PC-9 (cell line): ENCODE data around the gene ACSS2. TPM values are rescaled to one million over a fixed set of nuclear protein-coding genes. Genes with fewer than 3 reads are reported as not detected.

Experiments
- BruUV-seq: library from RNA; stranded (reverse); fragments of 400-500 nt; replicated peaks from 2 replicates; lab custom pipeline; 2021; lab: Mats Ljungman, UMichigan
- CTCF ChIA-PET: fragments of 300-600 bp; sonication (Branson Sonifier 250); formaldehyde crosslinking; loops from one replicate; lab custom pipeline; 2022; ENCODE audit warnings: antibody characterized with exemption; lab: Charles Lee
- POLR2A ChIA-PET: fragments of 300-600 bp; sonication (Branson Sonifier 250); formaldehyde crosslinking; loops from one replicate; lab custom pipeline; 2022; ENCODE audit warnings: antibody characterized with exemption; ENCODE audit not compliant: unreplicated experiment; lab: Charles Lee
- DNase-seq, 2 experiments: peaks; one replicate each; pipeline versions ENCODE4 v3.0.0 to v3.0.0-alpha.2; 2015 to 2022; ENCODE audit warnings: mixed read lengths in 1 of 2
- H2AFZ ChIP-seq: fragments of 200-600 bp; sonication (generic); 2 replicates; pipeline ENCODE4 v1.8.1; 2017; ENCODE audit warnings: antibody characterized with exemption
- H3F3A ChIP-seq: fragments of 200-600 bp; sonication (generic); 2 replicates; pipeline ENCODE4 v1.8.1; 2017; ENCODE audit warnings: antibody characterized with exemption, mild to moderate bottlenecking, low read depth; ENCODE audit not compliant: insufficient read depth
- H3K27ac ChIP-seq: fragments of 200-600 bp; sonication (generic); 2 replicates; pipeline ENCODE4 v1.6.1; 2016; ENCODE audit warnings: mixed run types
- H3K27me3 ChIP-seq: fragments of 200-600 bp; sonication (generic); 2 replicates; pipeline ENCODE4 v1.6.1; 2016; ENCODE audit warnings: low read depth, mixed run types; ENCODE audit not compliant: insufficient read depth
- H3K36me3 ChIP-seq: fragments of 200-600 bp; sonication (generic); 2 replicates; pipeline ENCODE4 v1.6.1; 2016; ENCODE audit warnings: low read depth, mixed run types
- H3K4me1 ChIP-seq: fragments of 200-600 bp; sonication (generic); replicated peaks from 2 replicates; pipeline ENCODE4 v1.6.1; 2016; ENCODE audit warnings: mixed run types; ENCODE audit not compliant: insufficient read depth
- H3K4me2 ChIP-seq: fragments of 200-600 bp; sonication (generic); 2 replicates; pipeline ENCODE4 v1.6.1; 2017; ENCODE audit warnings: mixed run types
- H3K4me3 ChIP-seq: fragments of 200-600 bp; sonication (generic); 2 replicates; pipeline ENCODE4 v1.6.1; 2016; ENCODE audit warnings: mixed run types
- H3K79me2 ChIP-seq: fragments of 200-600 bp; sonication (generic); 2 replicates; pipeline ENCODE4 v1.6.1; 2017; ENCODE audit warnings: low read depth, mixed run types
- H3K9me2 ChIP-seq: fragments of 200-600 bp; sonication (generic); 2 replicates; pipeline ENCODE4 v1.8.1; 2017; ENCODE audit warnings: mild to moderate bottlenecking; ENCODE audit not compliant: insufficient read depth
- H3K9me3 ChIP-seq: fragments of 200-600 bp; sonication (generic); 2 replicates; pipeline ENCODE4 v1.8.1; 2016; ENCODE audit warnings: low read depth; ENCODE audit not compliant: insufficient read depth
- H4K20me1 ChIP-seq: fragments of 200-600 bp; sonication (generic); 2 replicates; pipeline ENCODE4 v1.8.1; 2017; ENCODE audit not compliant: insufficient read depth
- CTCF ChIP-seq: fragments of 200-600 bp; sonication (generic); conservative IDR thresholded peaks from 2 replicates; pipeline ENCODE4 v1.6.1; 2017; ENCODE audit warnings: mixed run types, antibody characterized with exemption, mild to moderate bottlenecking, moderate library complexity
- EZH2 ChIP-seq: fragments of 200-600 bp; sonication (generic); IDR thresholded peaks from 2 replicates; pipeline ENCODE4 v1.8.0; 2017; ENCODE audit warnings: antibody characterized with exemption, low read depth
- intact Hi-C: fragments of 100-400 bp; cut with micrococcal nuclease; formaldehyde crosslinking; loops from one replicate; pipeline ENCODE4 v1.10.0; 2022; ENCODE audit not compliant: unreplicated experiment
- total RNA-seq: library from RNA; stranded (reverse); gene quantifications from 2 replicates; pipeline ENCODE4 v1.2.3, GENCODE V29; 2021

ACSS2 gene
- total RNA-seq, 1 experiment from 2014 or later = 108 TPM

GRCh38 chr20:34872622-34873224 is 3.7 kb upstream of the ACSS2 start, which contains the start of gene GGT7:
Gene GGT7 (minus strand): TSS chr20:34872856. CDS start chr20:34872815, 41 bp downstream.
- intact Hi-C loops = loop anchor here (5.0 to 10.0 kb wide), 2 partner anchors 40 to 112 kb away; no protein-coding TSS in a partner anchor
- no peak within 1 kb of the TSS for H3K27ac ChIP-seq
- no TSS peak for BruUV-seq
- POLR2A ChIA-PET = no interaction called here
- no peaks in the 10 kb centered on the region for H4K20me1 ChIP-seq
- no peak within 1 kb of the TSS for H2AFZ ChIP-seq
- no peaks in the 10 kb centered on the region for H3K27me3 ChIP-seq
- no peaks in the 10 kb centered on the region for H3K9me2 ChIP-seq
- peaks cover 11% of the 10 kb centered on the region for H3K79me2 ChIP-seq
- H3K9me3 ChIP-seq = no peaks in the 10 kb centered on the region
- no peaks in the 10 kb centered on the region for H3K36me3 ChIP-seq
- H3K4me2 ChIP-seq = no peak within 1 kb of the TSS
- CTCF ChIA-PET = interaction anchor here (0.6 to 1.3 kb wide), 4 partner anchors 30 to 128 kb away, joined by 3 to 14 read pairs (median 3); partner anchors contain the start of genes GSS and MYH7B
- DNase-seq = peak in 1 of 2 experiments; percentile 79
- H3K4me1 ChIP-seq = peaks cover 18% of the 10 kb centered on the region
- peaks cover 5% of the 10 kb centered on the region; the same call in 1 of the 2 replicates for H3F3A ChIP-seq
- no peak within 1 kb of the TSS for H3K4me3 ChIP-seq
- TF ChIP-seq CTCF (no peak), EZH2 (no peak)

GRCh38 chr20:34873583-34874093 is 2.8 kb upstream of the ACSS2 start:
- intact Hi-C loops = loop anchor here (1.0 to 10.0 kb wide), 4 partner anchors 41 to 395 kb away; no protein-coding TSS in a partner anchor
- Histone ChIP-seq H4K20me1 (0 out of 2 replicates have a peak, but pooled peaks cover 6% of the 10 kb centered on the region), H3F3A (peaks cover 5% of the 10 kb centered on the region; the same call in 1 of the 2 replicates), H3K9me3 (no peaks in the 10 kb centered on the region), H3K4me3 (no peak overlapping the region), H3K79me2 (peaks cover 20% of the 10 kb centered on the region), H3K9me2 (no peaks in the 10 kb centered on the region), H3K36me3 (no peaks in the 10 kb centered on the region), H3K4me2 (no peak overlapping the region), H3K4me1 (peaks cover 26% of the 10 kb centered on the region), H2AFZ (no peak overlapping the region), H3K27me3 (no peaks in the 10 kb centered on the region), H3K27ac (no peak overlapping the region)
- ChIA-PET POLR2A (interaction anchor here (0.7 to 1.1 kb wide), 2 partner anchors 82 to 273 kb away, joined by 4 to 10 read pairs; partner anchors contain the start of genes GSS and MYH7B), CTCF (interaction anchor here (0.8 to 1.3 kb wide), 6 partner anchors 9 to 336 kb away, joined by 3 to 9 read pairs (median 4); partner anchors contain the start of genes GSS, MYH7B and TRPC4AP)
- DNase-seq = no peak
- BruUV-seq = no TSS peak
- TF ChIP-seq EZH2 (no peak), CTCF (no peak)

- H4K20me1 ChIP-seq = 0 out of 2 replicates have a peak, but pooled peaks cover 6% of the 10 kb centered on the region
- no peak overlapping the region for H3K4me3 ChIP-seq
- BruUV-seq = no TSS peak
- TF ChIP-seq EZH2 (no peak), CTCF (peak; percentile 93)
- peaks cover 23% of the 10 kb centered on the region for H3K79me2 ChIP-seq
- H3K27ac ChIP-seq = 0 out of 2 replicates have a peak overlapping the region, but pooled peaks have one; percentile 83
- H3K4me2 ChIP-seq = no peak overlapping the region
- POLR2A ChIA-PET = interaction anchor here (0.5 to 1.1 kb wide), 3 partner anchors 81 to 272 kb away, joined by 4 to 10 read pairs (median 4); partner anchors contain the start of genes GSS and MYH7B
- H3K4me1 ChIP-seq = peaks cover 26% of the 10 kb centered on the region
- no peaks in the 10 kb centered on the region for H3K36me3 ChIP-seq
- no peak overlapping the region for H2AFZ ChIP-seq
- peaks cover 5% of the 10 kb centered on the region; the same call in 1 of the 2 replicates for H3F3A ChIP-seq
- no peaks in the 10 kb centered on the region for H3K27me3 ChIP-seq
- no peaks in the 10 kb centered on the region for H3K9me3 ChIP-seq
- CTCF ChIA-PET = interaction anchor here (0.8 to 1.3 kb wide), 6 partner anchors 10 to 336 kb away, joined by 3 to 9 read pairs (median 4); partner anchors contain the start of genes GSS, MYH7B and TRPC4AP
- peak; percentile 66 to 81 for DNase-seq
- intact Hi-C loops = loop anchor here (1.0 to 10.0 kb wide), 4 partner anchors 42 to 395 kb away; no protein-coding TSS in a partner anchor
- H3K9me2 ChIP-seq = no peaks in the 10 kb centered on the region
Measured at GRCh38 chr20:34874094-34874654, 2.2 kb upstream of the ACSS2 start.
